SK-N-SH (cell line): ENCODE results near the gene NARS2. TPM values are rescaled to one million over a fixed set of nuclear protein-coding genes. Genes with fewer than 3 reads are reported as not detected.

ENCODE experiments used
- CTCF ChIA-PET: fragments of 300-600, 350-600 bp; formaldehyde crosslinking; extraction: SDS; loops from one replicate; lab custom pipeline; 2021; lab: Yijun Ruan, JAX
- POLR2A ChIA-PET: fragments of 350-600 bp; sonication (Branson Sonifier 250); formaldehyde crosslinking; extraction: SDS; loops from one replicate; lab custom pipeline; 2020; ENCODE audit warnings: antibody characterized with exemption, inconsistent platforms; lab: Yijun Ruan, JAX
- DNase-seq: peaks from one replicate; pipeline ENCODE4 v3.0.0; 2012
- H2AFZ ChIP-seq: fragments of 200-600 bp; sonication (generic); 2 replicates; pipeline ENCODE4 v1.8.1; 2016; ENCODE audit warnings: antibody characterized with exemption, mild to moderate bottlenecking, low read depth
- H3F3A ChIP-seq: fragments of 200-600 bp; sonication (generic); replicated peaks from 2 replicates; pipeline ENCODE3; 2016; ENCODE audit warnings: antibody characterized with exemption, mild to moderate bottlenecking; ENCODE audit not compliant: insufficient read depth
- H3K27ac ChIP-seq, 2 experiments: fragments of 200-500 bp in 1 of 2; fragments of 200-600 bp in 1 of 2; sonication (Bioruptor generic) in 1 of 2; sonication (generic), shearing (Covaris generic) in 1 of 2; 2 replicates each; pipeline versions ENCODE4 v1.5.1 to v1.6.1; 2014 to 2016; ENCODE audit warnings: low read depth in 2 of 2, inconsistent platforms in 1 of 2, low read length in 1 of 2, mild to moderate bottlenecking in 1 of 2, mixed read lengths in 1 of 2
- H3K27me3 ChIP-seq: fragments of 200-600 bp; sonication (generic), shearing (Covaris generic); 2 replicates; pipeline ENCODE4 v1.6.1; 2016; ENCODE audit warnings: mixed run types; ENCODE audit not compliant: insufficient read depth
- H3K36me3 ChIP-seq, 2 experiments: fragments of 200-500 bp in 1 of 2; fragments of 200-600 bp in 1 of 2; sonication (Bioruptor generic) in 1 of 2; sonication (generic) in 1 of 2; replicated peaks in 1 of 2; 2 replicates each; pipeline versions ENCODE3 to v1.5.1; 2014 to 2016; ENCODE audit warnings: low read length in 1 of 2, mild to moderate bottlenecking in 1 of 2; ENCODE audit not compliant: insufficient read depth in 2 of 2, control insufficient read depth in 1 of 2
- H3K4me1 ChIP-seq, 2 experiments: fragments of 200-500 bp in 1 of 2; fragments of 200-600 bp in 1 of 2; sonication (Bioruptor generic) in 1 of 2; sonication (generic), shearing (Covaris generic) in 1 of 2; 2 replicates each; pipeline versions ENCODE4 v1.5.1 to v1.6.1; 2014 to 2016; ENCODE audit warnings: low read depth in 1 of 2, low read length in 1 of 2, mixed run types in 1 of 2; ENCODE audit not compliant: insufficient read depth in 2 of 2, control insufficient read depth in 1 of 2
- H3K4me2 ChIP-seq: fragments of 200-600 bp; sonication (generic), shearing (Covaris generic); 2 replicates; pipeline ENCODE4 v1.6.1; 2017; ENCODE audit warnings: mixed run types
- H3K4me3 ChIP-seq, 2 experiments: fragments of 200-500 bp in 1 of 2; fragments of 200-600 bp in 1 of 2; sonication (Bioruptor generic) in 1 of 2; sonication (generic), shearing (Covaris generic) in 1 of 2; 2 replicates each; pipeline versions ENCODE4 v1.5.1 to v1.8.1; 2014 to 2016; ENCODE audit warnings: low read depth in 2 of 2, inconsistent platforms in 1 of 2, low read length in 1 of 2, mild to moderate bottlenecking in 1 of 2, mixed read lengths in 1 of 2, moderate library complexity in 1 of 2
- H3K79me2 ChIP-seq: fragments of 200-600 bp; sonication (generic); 2 replicates; pipeline ENCODE4 v1.8.1; 2017; ENCODE audit warnings: mild to moderate bottlenecking; ENCODE audit not compliant: insufficient read depth
- H3K9ac ChIP-seq: fragments of 200-600 bp; sonication (generic); 2 replicates; pipeline ENCODE4 v1.6.1; 2017; ENCODE audit warnings: mixed run types
- H3K9me2 ChIP-seq: fragments of 200-600 bp; sonication (generic); 2 replicates; pipeline ENCODE4 v1.6.1; 2017; ENCODE audit warnings: mixed run types
- H3K9me3 ChIP-seq: fragments of 200-600 bp; sonication (generic); 2 replicates; pipeline ENCODE4 v1.6.1; 2017; ENCODE audit warnings: mixed run types, mild to moderate bottlenecking, moderate library complexity
- H4K20me1 ChIP-seq: fragments of 200-600 bp; sonication (generic); 2 replicates; pipeline ENCODE4 v1.6.1; 2017; ENCODE audit warnings: mild to moderate bottlenecking, mixed run types; ENCODE audit not compliant: insufficient read depth
- CHD2 ChIP-seq: fragments of 150-350 bp; IDR thresholded peaks from 2 replicates; pipeline ENCODE4 v1.6.1; 2018; ENCODE audit warnings: low read length; ENCODE audit not compliant: partially characterized antibody
- ELF1 ChIP-seq: IDR thresholded peaks from 2 replicates; pipeline ENCODE4 v1.4.0; 2012
- FOXM1 ChIP-seq: IDR thresholded peaks from 2 replicates; pipeline ENCODE4 v1.4.0; 2012; ENCODE audit warnings: low read depth, mild to moderate bottlenecking
- IRF3 ChIP-seq: fragments of 150-350 bp; IDR thresholded peaks from 2 replicates; pipeline ENCODE4 v1.6.1; 2016; ENCODE audit warnings: mild to moderate bottlenecking, low read depth, low read length
- MEF2A ChIP-seq: IDR thresholded peaks from 2 replicates; pipeline ENCODE4 v1.4.0; 2012; ENCODE audit warnings: low read depth, borderline replicate concordance
- MXI1 ChIP-seq: IDR thresholded peaks from 2 replicates; pipeline ENCODE4 v1.6.1; 2012; ENCODE audit warnings: mild to moderate bottlenecking, low read depth, low read length, improper control_type of control experiment
- NFIC ChIP-seq: IDR thresholded peaks from 2 replicates; pipeline ENCODE4 v1.4.0; 2012; ENCODE audit warnings: borderline replicate concordance
- PBX3 ChIP-seq: IDR thresholded peaks from 2 replicates; pipeline ENCODE4; 2012
- POLR2AphosphoS5 ChIP-seq: IDR thresholded peaks from 2 replicates; pipeline ENCODE4 v1.6.1; 2012; ENCODE audit warnings: low read depth, low read length
- REST ChIP-seq: IDR thresholded peaks from 2 replicates; pipeline ENCODE4 v1.6.1; 2012; ENCODE audit warnings: mild to moderate bottlenecking, low read depth, low read length, moderate library complexity
- RFX5 ChIP-seq: IDR thresholded peaks from 2 replicates; pipeline ENCODE4 v1.6.1; 2012; ENCODE audit warnings: mild to moderate bottlenecking, improper control_type of control experiment, low read length
- SIN3A ChIP-seq: IDR thresholded peaks from 2 replicates; pipeline ENCODE4 v1.6.1; 2012; ENCODE audit warnings: low read depth, mild to moderate bottlenecking, low read length, moderate library complexity, borderline replicate concordance
- TEAD4 ChIP-seq: IDR thresholded peaks from 2 replicates; pipeline ENCODE4 v1.4.0; 2012; ENCODE audit warnings: mild to moderate bottlenecking, borderline replicate concordance; ENCODE audit not compliant: insufficient read depth
- WGBS: methylation state at CpG from one replicate; pipeline ENCODE4 v1.1.6; 2017; ENCODE audit warnings: low lambda C conversion rate; 5-methylcytosine and 5-hydroxymethylcytosine counted together
- polyA plus RNA-seq, 3 experiments: library from polyadenylated mRNA; depleted of rRNA; stranded (reverse); fragments of >200 nt; gene quantifications; 2 replicates each; pipeline ENCODE4 v1.2.3, GENCODE V29; 2012

Gene NARS2
- polyA plus RNA-seq, 1 of the 3 experiments (the other 2 are of a cell fraction) = 8.9 TPM

GRCh38 chr11:78469896-78470295, 104.8 kb downstream of the NARS2 start:
- no peaks in the 10 kb centered on the region for H3K79me2 ChIP-seq
- 95% methylated on average over 3 of the region's 3 CpGs for WGBS
- no peak for TF ChIP-seq POLR2AphosphoS5
- no peak for TF ChIP-seq SIN3A
- TF ChIP-seq PBX3 = no peak
- no peaks in the 10 kb centered on the region for H3K9me2 ChIP-seq
- no peaks in the 10 kb centered on the region for H3F3A ChIP-seq
- POLR2A ChIA-PET = no interaction called here
- H3K36me3 ChIP-seq = peaks cover 0 to 7% of the 10 kb centered on the region in 2 experiments
- H4K20me1 ChIP-seq = no peaks in the 10 kb centered on the region
- no peak overlapping the region for H3K9ac ChIP-seq
- H3K9me3 ChIP-seq = no peaks in the 10 kb centered on the region
- no peak overlapping the region for H2AFZ ChIP-seq
- H3K4me3 ChIP-seq = no peak overlapping the region
- no peaks in the 10 kb centered on the region for H3K27me3 ChIP-seq
- H3K4me1 ChIP-seq = no peaks in the 10 kb centered on the region
- CTCF ChIA-PET = no interaction called here
- no peak overlapping the region; a peak in 1 of 4 replicates for H3K27ac ChIP-seq
- no peak overlapping the region for H3K4me2 ChIP-seq
- no peak for DNase-seq

- no peaks in the 10 kb centered on the region for H3K9me2 ChIP-seq
- H3K27me3 ChIP-seq = no peaks in the 10 kb centered on the region
- H3K4me3 ChIP-seq = no peak overlapping the region
- H3K4me1 ChIP-seq = no peaks in the 10 kb centered on the region
- ChIA-PET CTCF (no interaction called here), POLR2A (interaction anchor here (0.6 kb wide), 1 partner anchor 148 kb away, joined by 3 read pairs; no protein-coding TSS in a partner anchor)
- no peaks in the 10 kb centered on the region for H3K9me3 ChIP-seq
- no peaks in the 10 kb centered on the region for H4K20me1 ChIP-seq
- WGBS = 90% methylated on average over 4 of the region's 4 CpGs
- no peak overlapping the region for H3K9ac ChIP-seq
- H2AFZ ChIP-seq = no peak overlapping the region
- H3F3A ChIP-seq = no peaks in the 10 kb centered on the region
- H3K4me2 ChIP-seq = no peak overlapping the region
- no peaks in the 10 kb centered on the region for H3K79me2 ChIP-seq
- DNase-seq = no peak
- TF ChIP-seq MXI1 (no peak), REST (no peak), MEF2A (no peak), NFIC (no peak), ELF1 (no peak), CHD2 (no peak), IRF3 (no peak), FOXM1 (no peak), RFX5 (no peak), TEAD4 (no peak)
- peaks cover 0 to 7% of the 10 kb centered on the region in 2 experiments for H3K36me3 ChIP-seq
- no peak overlapping the region for H3K27ac ChIP-seq
Observed at GRCh38 chr11:78467931-78468330, 106.7 kb downstream of the NARS2 start.
